Activated CD4-positive, alpha-beta T cell treated with anti-CD3 and anti-CD28 coated beads, Interleukin-2, Interleukin-4, amounts not matched to agents 100 ng/mL and 50 ng/mL, durations not matched to agents 16 hours and 8 hours (primary cell): ENCODE data around the gene KRT26.
"Not testable (repeated sequence)": the region's sequence is repeated elsewhere in the genome, so short reads cannot be mapped to it uniquely, and the experiment has no call there.

Experiments used
- DNase-seq: peaks from one replicate; pipeline ENCODE4 v3.0.0-alpha.2; 2020; ENCODE audit warnings: low spot score

The KRT26 gene

GRCh38 chr17:40772101-40772500, at the start of gene KRT26:
KRT26 (minus strand) TSS chr17:40772201; CDS start chr17:40772113, 88 bp downstream.
- DNase-seq: no peak

GRCh38 chr17:40821536-40821935, 49.5 kb upstream of the KRT26 start:
- no peak for DNase-seq

GRCh38 chr17:40820228-40820838, 48.3 kb upstream of the KRT26 start:
- DNase-seq: peak; percentile 53

GRCh38 chr17:40819528-40820125, 47.6 kb upstream of the KRT26 start:
- no peak for DNase-seq

- peak; percentile 82 for DNase-seq
These were observed 46.9 kb upstream of the KRT26 start for GRCh38 chr17:40818733-40819527.

GRCh38 chr17:40818343-40818732, 46.3 kb upstream of the KRT26 start:
- no peak for DNase-seq

- no peak for DNase-seq
These were observed 45.2 kb upstream of the KRT26 start for GRCh38 chr17:40817103-40817682.

GRCh38 chr17:40816569-40816968, 44.6 kb upstream of the KRT26 start:
- DNase-seq: no peak

- DNase-seq: no peak
These were observed 43.4 kb upstream of the KRT26 start for GRCh38 chr17:40815381-40815780.

- not testable (repeated sequence) for DNase-seq
These were observed 42.7 kb upstream of the KRT26 start for GRCh38 chr17:40814657-40815056.

- DNase-seq: no peak
These were observed 41.8 kb upstream of the KRT26 start for GRCh38 chr17:40813804-40814203.

GRCh38 chr17:40812639-40813038, 40.6 kb upstream of the KRT26 start:
- no peak for DNase-seq

GRCh38 chr17:40810494-40810893, 38.5 kb upstream of the KRT26 start:
- DNase-seq: no peak

GRCh38 chr17:40809721-40810421, 37.9 kb upstream of the KRT26 start:
- no peak for DNase-seq

GRCh38 chr17:40806131-40806530, 34.1 kb upstream of the KRT26 start:
- DNase-seq: no peak

- DNase-seq: peak; percentile 74
These were observed 31.6 kb upstream of the KRT26 start for GRCh38 chr17:40803617-40804082.

- DNase-seq: no peak
These were observed 29.2 kb upstream of the KRT26 start for GRCh38 chr17:40801157-40801556.

- no peak for DNase-seq
These were observed 28.4 kb upstream of the KRT26 start for GRCh38 chr17:40800381-40800780.

GRCh38 chr17:40799859-40800258, 27.9 kb upstream of the KRT26 start, which contains the start of gene KRT28:
KRT28 (minus strand) TSS chr17:40799959; CDS start chr17:40799893, 66 bp downstream.
- no peak for DNase-seq

- no peak for DNase-seq
These were observed 24.8 kb upstream of the KRT26 start for GRCh38 chr17:40796846-40797245.

- DNase-seq: no peak
These were observed 23.1 kb upstream of the KRT26 start for GRCh38 chr17:40795019-40795667.
